Progenitor cell of endocrine pancreas (in vitro differentiated cells): ENCODE results near the gene VIM. TPM values are rescaled to one million over a fixed set of nuclear protein-coding genes. Genes with fewer than 3 reads are reported as not detected.

Source experiments
- DNase-seq: peaks from one replicate; pipeline ENCODE4 v3.0.0; 2021; ENCODE audit warnings: low spot score; ENCODE audit not compliant: unreplicated experiment
- H3K27ac Mint-ChIP-seq: 2 replicates; pipeline ENCODE4 v1.8.0; 2021; ENCODE audit warnings: mild to moderate bottlenecking, moderate library complexity, mixed read lengths
- H3K27me3 Mint-ChIP-seq: 2 replicates; pipeline ENCODE4 v1.8.0; 2021; ENCODE audit warnings: mixed read lengths
- H3K36me3 Mint-ChIP-seq: 2 replicates; pipeline ENCODE4 v1.8.0; 2022; ENCODE audit warnings: mixed read lengths; ENCODE audit not compliant: insufficient read depth
- H3K4me1 Mint-ChIP-seq: 2 replicates; pipeline ENCODE4 v1.8.0; 2021; ENCODE audit warnings: low read depth, mixed read lengths
- H3K4me3 Mint-ChIP-seq: 2 replicates; pipeline ENCODE4 v1.8.0; 2021; ENCODE audit warnings: low read depth, mild to moderate bottlenecking, moderate library complexity, mixed read lengths
- H3K9me3 Mint-ChIP-seq: 2 replicates; pipeline ENCODE4 v1.8.0; 2021; ENCODE audit warnings: low read depth, mixed read lengths
- total RNA-seq: library from RNA; stranded (reverse); gene quantifications from 2 replicates; pipeline ENCODE4 v1.2.1, GENCODE V29; 2021
- TF ChIP-seq, protein P1 (sequence below): fragments of 200-600 bp; sonication (generic); IDR thresholded peaks from one replicate; pipeline ENCODE4 v1.5.0; 2021; ENCODE audit warnings: antibody characterized with exemption, mild to moderate bottlenecking; ENCODE audit not compliant: unreplicated experiment

Gene VIM
- total RNA-seq, 1 donor from 2014 or later, result 172 TPM

DNA sequence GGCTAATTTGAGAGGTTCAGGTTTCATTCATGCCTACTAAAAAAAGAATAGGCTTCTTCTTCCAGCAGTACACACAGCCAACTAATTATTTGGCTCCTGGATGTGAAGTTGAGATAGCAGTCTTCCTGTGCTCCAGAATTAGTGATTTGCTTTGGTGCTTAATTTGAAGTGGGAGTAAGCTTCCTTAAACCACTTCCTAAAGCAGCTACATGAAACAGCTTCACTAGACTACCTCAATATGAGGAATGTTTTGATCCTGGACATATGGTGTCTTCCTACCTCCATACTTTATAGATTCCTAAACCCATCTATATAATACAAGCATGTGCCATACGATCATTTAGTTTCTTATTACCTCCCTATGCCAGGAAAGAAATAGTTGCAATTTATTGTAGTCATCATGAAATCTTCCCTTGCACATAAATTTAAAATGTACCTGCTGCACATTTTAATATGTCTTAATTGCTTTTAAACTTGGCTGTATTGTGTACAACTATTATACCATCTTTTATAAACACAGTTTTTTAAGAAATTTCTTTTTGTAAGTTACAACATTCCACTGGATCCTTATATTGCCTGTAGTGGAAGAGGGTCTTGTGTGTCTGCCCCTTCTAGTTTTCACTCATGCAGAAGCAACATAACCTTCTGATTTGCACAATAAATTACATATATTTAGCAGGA, 8.6 kb downstream of the VIM start:
- Mint-ChIP-seq H3K27me3 (no peaks in the 10 kb centered on the region), H3K4me3 (no peak overlapping the region), H3K36me3 (peaks cover 11% of the 10 kb centered on the region), H3K27ac (no peak overlapping the region), H3K4me1 (peaks cover 4% of the 10 kb centered on the region), H3K9me3 (no peaks in the 10 kb centered on the region)
- TF ChIP-seq, protein P1, sequence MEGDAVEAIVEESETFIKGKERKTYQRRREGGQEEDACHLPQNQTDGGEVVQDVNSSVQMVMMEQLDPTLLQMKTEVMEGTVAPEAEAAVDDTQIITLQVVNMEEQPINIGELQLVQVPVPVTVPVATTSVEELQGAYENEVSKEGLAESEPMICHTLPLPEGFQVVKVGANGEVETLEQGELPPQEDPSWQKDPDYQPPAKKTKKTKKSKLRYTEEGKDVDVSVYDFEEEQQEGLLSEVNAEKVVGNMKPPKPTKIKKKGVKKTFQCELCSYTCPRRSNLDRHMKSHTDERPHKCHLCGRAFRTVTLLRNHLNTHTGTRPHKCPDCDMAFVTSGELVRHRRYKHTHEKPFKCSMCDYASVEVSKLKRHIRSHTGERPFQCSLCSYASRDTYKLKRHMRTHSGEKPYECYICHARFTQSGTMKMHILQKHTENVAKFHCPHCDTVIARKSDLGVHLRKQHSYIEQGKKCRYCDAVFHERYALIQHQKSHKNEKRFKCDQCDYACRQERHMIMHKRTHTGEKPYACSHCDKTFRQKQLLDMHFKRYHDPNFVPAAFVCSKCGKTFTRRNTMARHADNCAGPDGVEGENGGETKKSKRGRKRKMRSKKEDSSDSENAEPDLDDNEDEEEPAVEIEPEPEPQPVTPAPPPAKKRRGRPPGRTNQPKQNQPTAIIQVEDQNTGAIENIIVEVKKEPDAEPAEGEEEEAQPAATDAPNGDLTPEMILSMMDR, result no peak
- DNase-seq, result no peak

DNA sequence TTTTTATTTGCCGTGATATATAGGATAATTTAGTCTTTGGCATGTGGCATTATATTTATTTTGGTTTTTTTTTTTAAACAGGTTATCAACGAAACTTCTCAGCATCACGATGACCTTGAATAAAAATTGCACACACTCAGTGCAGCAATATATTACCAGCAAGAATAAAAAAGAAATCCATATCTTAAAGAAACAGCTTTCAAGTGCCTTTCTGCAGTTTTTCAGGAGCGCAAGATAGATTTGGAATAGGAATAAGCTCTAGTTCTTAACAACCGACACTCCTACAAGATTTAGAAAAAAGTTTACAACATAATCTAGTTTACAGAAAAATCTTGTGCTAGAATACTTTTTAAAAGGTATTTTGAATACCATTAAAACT, 9.1 kb downstream of the VIM start:
- no peak overlapping the region for H3K27ac Mint-ChIP-seq
- H3K36me3 Mint-ChIP-seq, result peaks cover 11% of the 10 kb centered on the region
- H3K9me3 Mint-ChIP-seq, result no peaks in the 10 kb centered on the region
- no peak for DNase-seq
- no peaks in the 10 kb centered on the region for H3K27me3 Mint-ChIP-seq
- H3K4me3 Mint-ChIP-seq, result no peak overlapping the region
- TF ChIP-seq, protein P1, result no peak
- H3K4me1 Mint-ChIP-seq, result no peaks in the 10 kb centered on the region

DNA sequence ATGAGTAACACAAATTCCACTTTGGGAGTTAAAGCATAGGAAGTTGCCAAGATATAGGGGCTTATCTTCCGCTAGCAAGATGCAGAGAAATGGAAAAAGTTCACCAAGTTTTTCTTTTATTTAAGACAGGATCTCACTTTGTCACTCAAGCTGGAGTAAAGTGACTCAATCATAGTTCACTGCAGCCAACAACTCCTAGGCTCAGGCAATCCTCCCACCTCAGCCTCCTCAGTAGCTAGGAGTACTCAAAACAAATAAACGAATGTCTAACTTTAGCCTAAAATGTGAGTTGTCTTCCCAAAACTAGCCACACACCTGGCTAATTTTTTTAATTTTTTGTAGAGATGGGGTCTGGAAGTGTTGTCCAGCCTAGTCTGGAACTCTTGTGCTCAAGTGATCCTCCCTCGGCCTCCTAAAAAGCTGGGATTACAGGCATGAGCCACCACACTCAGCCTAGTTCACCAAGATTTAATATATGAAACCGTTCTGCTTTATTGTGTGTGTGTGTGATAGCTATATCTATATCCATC, 9.9 kb downstream of the VIM start:
- Mint-ChIP-seq H3K27me3 (no peaks in the 10 kb centered on the region), H3K27ac (no peak overlapping the region), H3K4me3 (no peak overlapping the region), H3K9me3 (no peaks in the 10 kb centered on the region), H3K4me1 (no peaks in the 10 kb centered on the region), H3K36me3 (peaks cover 11% of the 10 kb centered on the region)
- TF ChIP-seq, protein P1, result no peak
- no peak for DNase-seq

DNA sequence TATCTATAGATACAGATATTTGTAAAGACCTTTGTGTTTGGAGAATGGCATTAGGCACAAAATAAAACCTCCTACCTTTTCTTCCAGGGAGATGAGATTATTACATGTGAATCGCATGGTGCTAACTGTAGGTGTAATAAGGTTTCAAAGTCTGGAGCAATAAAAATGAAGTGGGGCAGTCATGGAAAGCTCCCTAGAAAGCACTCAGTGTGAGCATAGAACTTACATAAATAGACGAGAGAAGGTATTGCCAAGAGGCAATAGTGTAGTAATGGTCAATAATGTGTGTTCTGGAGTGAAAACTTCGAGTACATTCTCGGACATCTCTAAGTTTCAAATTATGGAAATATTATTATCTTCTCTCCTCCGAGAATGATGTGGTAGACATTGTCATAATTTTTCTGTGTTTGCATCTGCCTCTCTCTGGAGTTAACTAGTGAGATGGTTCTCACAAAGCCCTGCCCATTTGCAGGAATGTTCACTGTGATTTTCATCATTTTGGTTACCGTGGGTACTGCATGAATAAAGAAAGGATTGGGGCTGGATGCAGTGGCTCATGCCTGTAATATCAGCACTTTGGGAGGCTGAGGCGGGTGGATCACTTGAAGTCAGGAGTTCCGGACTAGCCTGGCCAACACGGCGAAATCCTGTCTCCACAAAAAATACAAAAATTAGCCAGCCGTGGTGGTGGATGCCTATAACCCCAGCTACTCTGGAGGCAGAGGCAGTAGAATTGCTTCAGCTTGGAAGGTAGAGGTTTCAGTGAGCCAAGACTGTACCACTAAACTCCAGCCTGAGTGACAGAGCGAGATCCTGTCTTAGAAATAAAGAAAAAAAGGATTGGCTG, 10.6 kb downstream of the VIM start:
- Mint-ChIP-seq H3K4me3 (no peak overlapping the region), H3K36me3 (peaks cover 10% of the 10 kb centered on the region)

More for the DNA sequence above, 10.6 kb downstream of the VIM start:
- H3K9me3 Mint-ChIP-seq, result no peaks in the 10 kb centered on the region
- TF ChIP-seq, protein P1, result no peak
- H3K27ac Mint-ChIP-seq, result no peak overlapping the region
- H3K4me1 Mint-ChIP-seq, result no peaks in the 10 kb centered on the region
- H3K27me3 Mint-ChIP-seq, result no peaks in the 10 kb centered on the region
- DNase-seq, result no peak
